ENCODE measurements around the gene OPA3.

The OPA3 gene

DNA sequence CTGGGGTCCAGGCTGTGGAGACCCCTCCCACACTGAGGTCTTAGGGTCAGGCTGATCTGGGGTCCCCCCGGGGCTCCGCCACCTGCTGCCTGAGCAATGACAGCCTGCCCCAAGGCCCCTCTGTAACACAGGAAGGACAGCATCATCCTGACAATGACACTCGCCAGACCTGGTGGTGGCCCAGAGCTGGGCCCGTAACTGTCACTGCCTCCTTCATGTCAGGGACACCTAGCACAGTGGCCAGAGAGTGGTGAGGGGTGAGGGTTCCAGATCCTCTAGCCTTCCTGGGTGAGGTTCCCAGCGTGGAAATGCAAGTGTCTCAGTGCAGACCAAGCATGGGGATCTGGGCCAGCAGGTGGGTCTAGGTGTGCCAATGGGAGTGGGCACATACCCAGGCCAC is 27.8 kb downstream of the OPA3 start:
- peaks cover 4% of the 10 kb centered on the region for H3K36me3 ChIP-seq (ENCODE audit: insufficient read depth, low read length)
- H3K4me1 ChIP-seq (ENCODE audit: control insufficient read depth, insufficient read depth, low read length), result no peaks in the 10 kb centered on the region
- no peaks in the 10 kb centered on the region for H3K27me3 ChIP-seq (ENCODE audit: control insufficient read depth, insufficient read depth, low read length)
- no peak overlapping the region for H3K4me3 ChIP-seq (ENCODE audit: low read length)
- no peak overlapping the region for H3K9ac ChIP-seq (ENCODE audit: low read depth, low read length)
- no peaks in the 10 kb centered on the region for H3K9me3 ChIP-seq (replicated peaks; ENCODE audit: low read length)
- no peak overlapping the region for H3K4me2 ChIP-seq (ENCODE audit: low read length)

DNA sequence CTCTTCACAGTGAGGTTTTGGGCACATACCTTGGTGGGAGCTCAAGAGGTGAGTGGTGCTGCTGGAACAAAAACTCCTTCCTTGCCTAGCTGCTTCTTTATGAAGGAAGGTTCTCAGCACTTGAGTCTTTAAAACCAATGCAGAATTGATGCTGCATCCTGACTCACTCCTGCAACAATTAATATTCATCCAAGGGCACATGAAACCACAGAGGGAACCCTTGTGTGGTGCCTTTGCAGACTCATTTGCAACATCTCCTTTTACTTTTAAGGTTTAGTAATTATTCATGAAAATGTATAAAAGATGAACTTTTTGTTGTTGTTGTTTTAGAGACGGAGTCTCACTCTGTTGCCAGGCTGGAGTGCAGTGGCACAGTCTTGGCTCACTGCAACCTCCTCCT is 30.1 kb downstream of the OPA3 start:
- Histone ChIP-seq H3K9ac (ENCODE audit: low read depth, low read length) (no peak overlapping the region), H3K9me3 (replicated peaks; ENCODE audit: low read length) (no peaks in the 10 kb centered on the region), H3K4me3 (ENCODE audit: low read length) (no peak overlapping the region), H3K27me3 (ENCODE audit: control insufficient read depth, insufficient read depth, low read length) (no peaks in the 10 kb centered on the region), H3K36me3 (ENCODE audit: insufficient read depth, low read length) (peaks cover 4% of the 10 kb centered on the region), H3K4me1 (ENCODE audit: control insufficient read depth, insufficient read depth, low read length) (no peaks in the 10 kb centered on the region), H3K4me2 (ENCODE audit: low read length) (no peak overlapping the region)

DNA sequence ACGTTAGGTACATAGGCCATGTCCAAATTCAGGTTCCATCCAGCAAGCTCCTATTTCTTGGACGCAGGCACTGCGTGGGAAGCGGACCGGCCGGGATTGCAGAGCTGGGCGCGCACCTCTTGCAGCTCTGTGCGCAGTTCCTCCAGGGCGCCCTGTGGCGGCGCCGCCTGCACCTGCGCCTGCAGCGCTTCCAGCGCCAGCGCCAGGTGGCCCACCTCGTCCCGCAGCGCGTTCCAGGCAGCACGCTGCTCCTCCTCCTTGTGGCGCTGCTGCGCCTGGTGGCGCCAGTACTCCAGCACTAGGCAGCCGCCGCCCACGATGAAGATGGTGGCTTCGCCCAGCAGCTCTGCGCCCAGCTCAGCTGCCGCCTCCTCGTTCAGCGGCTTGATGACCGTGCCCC is 31.1 kb downstream of the OPA3 start:
- Histone ChIP-seq H3K4me3 (ENCODE audit: low read length) (no peak overlapping the region), H3K4me1 (ENCODE audit: control insufficient read depth, insufficient read depth, low read length) (peaks cover under 1% of the 10 kb centered on the region), H3K27me3 (ENCODE audit: control insufficient read depth, insufficient read depth, low read length) (no peaks in the 10 kb centered on the region), H3K9me3 (replicated peaks; ENCODE audit: low read length) (no peaks in the 10 kb centered on the region), H3K36me3 (ENCODE audit: insufficient read depth, low read length) (peaks cover 4% of the 10 kb centered on the region), H3K4me2 (ENCODE audit: low read length) (no peak overlapping the region), H3K9ac (ENCODE audit: low read depth, low read length) (no peak overlapping the region)

DNA sequence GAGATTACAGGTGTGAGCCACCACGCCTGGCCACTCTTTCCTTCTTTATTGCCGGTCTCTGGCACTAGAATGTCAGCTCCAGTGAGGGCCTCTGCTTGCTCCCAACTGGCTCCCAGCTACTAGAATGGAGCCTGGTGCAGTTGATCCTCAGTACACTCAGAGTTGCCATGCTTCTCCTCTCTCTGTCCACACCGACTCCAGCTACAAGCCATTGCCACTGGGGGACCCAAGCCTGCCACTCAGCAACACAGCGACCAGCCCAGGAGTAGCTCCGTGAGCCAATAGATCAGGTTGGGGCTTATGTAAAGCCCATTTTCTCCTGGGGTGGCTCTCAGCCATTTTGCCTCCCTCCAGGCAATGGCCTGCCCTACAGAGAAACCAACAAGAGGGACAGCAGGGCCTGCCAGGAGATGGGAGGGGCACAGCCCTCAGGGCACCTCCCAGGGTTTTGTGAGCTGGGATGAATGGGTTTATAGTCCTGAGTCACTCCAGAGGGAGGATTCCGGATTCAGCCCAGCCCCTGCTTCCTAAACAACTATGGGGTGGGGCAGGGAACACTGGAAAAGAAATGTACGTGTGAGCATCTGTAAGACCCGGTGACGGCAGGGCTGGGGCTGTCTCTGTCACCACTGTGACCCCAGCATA is 36.5 kb downstream of the OPA3 start:
- no peaks in the 10 kb centered on the region for H3K9me3 ChIP-seq (replicated peaks; ENCODE audit: low read length)
- H3K4me3 ChIP-seq (ENCODE audit: low read length), result no peak overlapping the region
- peaks cover 7% of the 10 kb centered on the region for H3K4me1 ChIP-seq (ENCODE audit: control insufficient read depth, insufficient read depth, low read length)
- H3K27me3 ChIP-seq (ENCODE audit: control insufficient read depth, insufficient read depth, low read length), result no peaks in the 10 kb centered on the region
- peak overlapping the region; percentile 41 for H3K4me2 ChIP-seq (ENCODE audit: low read length)
- peaks cover 4% of the 10 kb centered on the region for H3K36me3 ChIP-seq (ENCODE audit: insufficient read depth, low read length)
- H3K9ac ChIP-seq (ENCODE audit: low read depth, low read length), result no peak overlapping the region

DNA sequence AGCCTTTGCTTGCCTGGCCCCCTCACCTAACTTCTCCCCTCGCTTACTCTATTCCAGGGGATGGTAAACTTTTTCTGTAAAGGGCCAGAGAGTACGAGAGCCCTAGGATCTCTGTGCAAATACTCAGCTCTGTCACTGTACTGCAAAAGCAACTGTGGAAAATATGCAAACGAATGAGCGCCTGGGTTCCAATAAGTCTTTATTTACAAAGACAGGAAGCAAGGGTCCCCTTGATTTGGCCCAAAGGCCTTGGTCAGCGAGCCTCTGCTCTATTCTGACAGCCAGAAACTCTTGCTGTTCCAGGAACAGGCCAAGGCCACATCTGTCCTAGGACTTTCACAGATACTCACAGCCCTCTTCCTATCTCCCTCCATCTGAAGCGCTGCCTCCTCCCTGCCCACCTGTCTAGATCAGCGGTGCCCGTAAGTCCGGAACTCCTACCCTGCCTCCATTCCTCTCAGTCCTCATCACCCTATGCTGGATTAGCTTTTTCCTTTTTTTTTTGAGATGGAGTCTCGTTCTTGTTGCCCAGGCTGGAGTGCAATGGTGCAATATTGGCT is 37.3 kb downstream of the OPA3 start:
- Histone ChIP-seq H3K27me3 (ENCODE audit: control insufficient read depth, insufficient read depth, low read length) (no peaks in the 10 kb centered on the region), H3K4me1 (ENCODE audit: control insufficient read depth, insufficient read depth, low read length) (peaks cover 7% of the 10 kb centered on the region), H3K36me3 (ENCODE audit: insufficient read depth, low read length) (no peaks in the 10 kb centered on the region)

DNA sequence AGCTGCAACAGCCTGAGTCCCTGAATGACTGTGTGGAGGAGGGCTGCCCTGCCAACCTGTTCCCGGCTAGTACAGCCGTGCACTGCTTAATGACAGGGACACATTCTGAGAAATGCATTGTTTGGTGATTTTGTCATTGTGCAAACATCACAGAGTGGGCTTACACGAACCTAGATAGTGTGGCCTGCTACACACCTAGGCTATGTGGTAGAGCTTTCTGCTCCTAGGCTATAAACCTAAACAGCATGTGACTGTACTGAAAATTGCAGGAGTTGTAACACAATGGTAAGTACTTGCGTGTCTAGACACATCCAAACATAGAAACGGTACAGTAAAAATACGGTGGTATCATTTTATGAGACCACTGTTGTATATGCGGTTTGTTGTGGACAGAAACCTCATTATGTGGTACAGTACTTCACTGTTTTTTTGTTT is 42.4 kb downstream of the OPA3 start:
- H3K27me3 ChIP-seq (ENCODE audit: control insufficient read depth, insufficient read depth, low read length), result no peaks in the 10 kb centered on the region
- H3K4me2 ChIP-seq (ENCODE audit: low read length), result no peak overlapping the region
- H3K36me3 ChIP-seq (ENCODE audit: insufficient read depth, low read length), result no peaks in the 10 kb centered on the region
- peaks cover 5% of the 10 kb centered on the region for H3K4me1 ChIP-seq (ENCODE audit: control insufficient read depth, insufficient read depth, low read length)
- H3K9ac ChIP-seq (ENCODE audit: low read depth, low read length), result no peak overlapping the region
- H3K4me3 ChIP-seq (ENCODE audit: low read length), result no peak overlapping the region
- no peaks in the 10 kb centered on the region for H3K9me3 ChIP-seq (replicated peaks; ENCODE audit: low read length)

More for the DNA sequence above, 37.3 kb downstream of the OPA3 start:
- no peaks in the 10 kb centered on the region for H3K9me3 ChIP-seq (replicated peaks; ENCODE audit: low read length)
- H3K4me3 ChIP-seq (ENCODE audit: low read length), result no peak overlapping the region
- no peak overlapping the region for H3K4me2 ChIP-seq (ENCODE audit: low read length)
- H3K9ac ChIP-seq (ENCODE audit: low read depth, low read length), result no peak overlapping the region

DNA sequence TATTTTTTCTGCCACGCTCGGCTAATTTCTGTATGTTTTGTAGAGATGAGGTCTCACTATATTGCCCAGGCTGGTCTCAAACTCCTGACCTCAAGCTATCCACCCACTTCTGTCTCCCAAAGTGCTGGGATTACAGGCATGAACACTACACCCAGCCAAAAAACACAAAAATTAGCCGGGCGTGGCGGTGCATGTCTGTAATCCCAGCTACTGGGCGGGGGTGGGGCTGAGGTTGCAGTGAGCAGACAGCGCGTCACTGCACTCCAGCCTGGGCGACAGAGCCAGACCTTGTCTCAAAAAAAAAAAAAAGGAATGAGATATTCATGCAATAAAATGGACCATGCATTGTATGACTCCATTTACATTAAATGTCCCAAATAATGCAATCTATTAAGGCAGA is 45.1 kb downstream of the OPA3 start:
- Histone ChIP-seq H3K36me3 (ENCODE audit: insufficient read depth, low read length) (no peaks in the 10 kb centered on the region), H3K9me3 (replicated peaks; ENCODE audit: low read length) (no peaks in the 10 kb centered on the region), H3K9ac (ENCODE audit: low read depth, low read length) (no peak overlapping the region), H3K4me2 (ENCODE audit: low read length) (no peak overlapping the region), H3K4me3 (ENCODE audit: low read length) (no peak overlapping the region), H3K27me3 (ENCODE audit: control insufficient read depth, insufficient read depth, low read length) (no peaks in the 10 kb centered on the region), H3K4me1 (ENCODE audit: control insufficient read depth, insufficient read depth, low read length) (peaks cover 5% of the 10 kb centered on the region)

DNA sequence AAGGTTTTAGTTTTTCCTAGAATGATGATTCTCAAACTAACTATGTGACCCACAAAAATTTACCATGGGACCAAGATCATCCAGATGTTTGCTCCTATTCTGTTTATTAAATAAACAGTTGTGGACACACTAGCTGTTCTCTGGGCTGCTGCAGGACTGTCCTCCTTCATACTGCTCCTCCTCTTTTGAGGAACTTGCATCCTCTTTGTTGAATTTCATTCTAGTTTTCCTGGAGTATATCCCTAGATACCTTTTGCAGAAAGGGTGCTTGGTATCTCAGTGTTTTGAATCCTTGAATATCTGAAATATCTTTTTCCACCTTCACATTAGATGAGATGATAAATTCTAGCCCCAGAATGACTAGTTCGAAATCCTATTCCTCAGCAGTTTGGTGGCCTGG is 53.3 kb downstream of the OPA3 start:
- Histone ChIP-seq H3K4me1 (ENCODE audit: control insufficient read depth, insufficient read depth, low read length) (no peaks in the 10 kb centered on the region), H3K27me3 (ENCODE audit: control insufficient read depth, insufficient read depth, low read length) (no peaks in the 10 kb centered on the region), H3K36me3 (ENCODE audit: insufficient read depth, low read length) (peaks cover 22% of the 10 kb centered on the region), H3K9ac (ENCODE audit: low read depth, low read length) (no peak overlapping the region), H3K9me3 (replicated peaks; ENCODE audit: low read length) (no peaks in the 10 kb centered on the region), H3K4me3 (ENCODE audit: low read length) (no peak overlapping the region), H3K4me2 (ENCODE audit: low read length) (no peak overlapping the region)

DNA sequence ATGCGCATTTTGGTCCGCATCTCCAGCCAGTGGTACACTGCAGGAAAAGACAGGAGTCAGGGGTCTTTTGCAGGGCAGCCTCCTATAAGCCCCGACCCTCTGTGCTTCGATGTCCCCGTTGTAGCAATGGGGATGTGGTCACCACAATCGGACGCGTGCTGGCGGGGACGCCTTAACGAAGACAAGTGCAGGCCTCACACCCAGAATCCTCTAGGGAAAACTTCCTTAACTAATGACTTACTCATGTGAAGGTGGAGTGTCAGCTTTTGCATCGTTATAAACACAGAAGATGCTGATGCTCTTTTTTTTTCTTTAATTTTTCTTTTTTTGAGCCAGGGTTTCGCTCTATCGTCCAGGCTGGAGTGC is 55.2 kb downstream of the OPA3 start:
- Histone ChIP-seq H3K4me2 (ENCODE audit: low read length) (no peak overlapping the region), H3K9ac (ENCODE audit: low read depth, low read length) (no peak overlapping the region), H3K4me3 (ENCODE audit: low read length) (no peak overlapping the region)

DNA sequence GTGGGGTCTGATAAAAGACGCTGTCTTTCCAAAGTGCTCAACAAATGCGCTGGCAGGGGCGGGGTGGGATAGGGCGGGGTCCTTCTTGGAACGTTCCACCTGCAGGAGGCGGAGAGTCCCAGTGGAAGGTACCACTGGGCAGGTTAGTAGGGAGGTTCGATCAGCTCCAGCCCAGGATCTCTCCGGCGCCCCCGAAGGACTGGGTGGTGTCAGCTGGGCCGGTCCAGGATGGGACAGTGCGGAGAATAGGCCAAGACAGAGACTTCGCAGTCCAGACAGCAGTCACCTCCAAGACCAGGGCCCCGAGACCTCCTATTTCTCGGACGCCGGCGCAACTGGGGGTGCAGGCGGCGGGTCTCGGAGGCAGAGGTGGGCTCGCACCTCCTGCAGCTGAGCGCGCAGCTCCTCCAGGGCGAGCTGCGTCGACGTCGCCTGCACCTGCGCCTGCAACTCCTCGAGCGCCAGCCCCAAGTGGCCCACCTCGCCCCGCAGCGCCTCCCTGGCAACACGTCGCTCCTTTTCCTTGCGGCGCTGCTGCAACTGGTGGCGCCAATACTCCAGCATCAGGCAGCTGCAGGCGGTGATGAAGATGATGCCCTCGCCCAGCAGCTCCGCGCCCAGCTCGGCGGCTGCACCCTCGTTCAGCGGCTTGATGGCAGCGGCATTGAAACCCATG is 55.7 kb downstream of the OPA3 start:
- Histone ChIP-seq H3K9ac (ENCODE audit: low read depth, low read length) (no peak overlapping the region), H3K36me3 (ENCODE audit: insufficient read depth, low read length) (peaks cover 47% of the 10 kb centered on the region), H3K4me3 (ENCODE audit: low read length) (no peak overlapping the region), H3K9me3 (replicated peaks; ENCODE audit: low read length) (no peaks in the 10 kb centered on the region), H3K4me2 (ENCODE audit: low read length) (no peak overlapping the region), H3K27me3 (ENCODE audit: control insufficient read depth, insufficient read depth, low read length) (no peaks in the 10 kb centered on the region), H3K4me1 (ENCODE audit: control insufficient read depth, insufficient read depth, low read length) (no peaks in the 10 kb centered on the region)

More for the DNA sequence above, 55.2 kb downstream of the OPA3 start:
- H3K9me3 ChIP-seq (replicated peaks; ENCODE audit: low read length), result no peaks in the 10 kb centered on the region
- no peaks in the 10 kb centered on the region for H3K4me1 ChIP-seq (ENCODE audit: control insufficient read depth, insufficient read depth, low read length)
- H3K27me3 ChIP-seq (ENCODE audit: control insufficient read depth, insufficient read depth, low read length), result no peaks in the 10 kb centered on the region
- H3K36me3 ChIP-seq (ENCODE audit: insufficient read depth, low read length), result peaks cover 42% of the 10 kb centered on the region

DNA sequence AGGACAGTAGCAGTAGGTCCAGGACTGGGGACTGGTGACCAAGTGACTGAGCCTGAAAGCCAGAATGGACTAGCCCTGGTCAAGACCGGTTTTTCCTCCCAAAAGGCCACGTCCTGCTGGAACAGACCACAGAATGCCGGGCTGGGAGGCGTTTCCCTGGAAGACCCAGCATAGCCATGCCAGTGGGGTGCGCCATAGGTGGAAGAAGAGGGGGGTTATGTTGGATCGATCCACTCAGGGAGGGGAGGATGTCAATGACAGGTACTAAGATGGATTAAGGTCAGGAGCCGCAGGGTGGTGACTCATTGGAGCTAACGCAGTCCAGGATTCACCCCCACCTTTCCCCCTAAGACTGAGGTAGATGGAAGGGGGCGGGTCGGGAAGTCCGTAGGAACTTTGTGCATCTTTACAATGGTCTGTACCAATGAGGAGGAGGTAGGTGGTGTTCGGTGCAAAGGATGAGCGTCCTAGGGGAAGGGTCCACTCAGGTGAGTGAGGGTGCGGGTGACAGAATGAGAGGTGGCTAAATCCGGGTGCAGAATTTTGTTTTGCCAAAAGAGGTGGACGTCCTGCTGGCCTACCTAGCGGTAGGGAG is 56.4 kb downstream of the OPA3 start:
- H3K9ac ChIP-seq (ENCODE audit: low read depth, low read length), result no peak overlapping the region
- peaks cover 52% of the 10 kb centered on the region for H3K36me3 ChIP-seq (ENCODE audit: insufficient read depth, low read length)
- no peak overlapping the region for H3K4me2 ChIP-seq (ENCODE audit: low read length)
- no peaks in the 10 kb centered on the region for H3K9me3 ChIP-seq (replicated peaks; ENCODE audit: low read length)
- no peaks in the 10 kb centered on the region for H3K27me3 ChIP-seq (ENCODE audit: control insufficient read depth, insufficient read depth, low read length)
- H3K4me1 ChIP-seq (ENCODE audit: control insufficient read depth, insufficient read depth, low read length), result peaks cover 4% of the 10 kb centered on the region
- no peak overlapping the region for H3K4me3 ChIP-seq (ENCODE audit: low read length)

Data from skeletal muscle satellite cell (primary cell).